Measurements from ENCODE around the gene TAF8.

DNA sequence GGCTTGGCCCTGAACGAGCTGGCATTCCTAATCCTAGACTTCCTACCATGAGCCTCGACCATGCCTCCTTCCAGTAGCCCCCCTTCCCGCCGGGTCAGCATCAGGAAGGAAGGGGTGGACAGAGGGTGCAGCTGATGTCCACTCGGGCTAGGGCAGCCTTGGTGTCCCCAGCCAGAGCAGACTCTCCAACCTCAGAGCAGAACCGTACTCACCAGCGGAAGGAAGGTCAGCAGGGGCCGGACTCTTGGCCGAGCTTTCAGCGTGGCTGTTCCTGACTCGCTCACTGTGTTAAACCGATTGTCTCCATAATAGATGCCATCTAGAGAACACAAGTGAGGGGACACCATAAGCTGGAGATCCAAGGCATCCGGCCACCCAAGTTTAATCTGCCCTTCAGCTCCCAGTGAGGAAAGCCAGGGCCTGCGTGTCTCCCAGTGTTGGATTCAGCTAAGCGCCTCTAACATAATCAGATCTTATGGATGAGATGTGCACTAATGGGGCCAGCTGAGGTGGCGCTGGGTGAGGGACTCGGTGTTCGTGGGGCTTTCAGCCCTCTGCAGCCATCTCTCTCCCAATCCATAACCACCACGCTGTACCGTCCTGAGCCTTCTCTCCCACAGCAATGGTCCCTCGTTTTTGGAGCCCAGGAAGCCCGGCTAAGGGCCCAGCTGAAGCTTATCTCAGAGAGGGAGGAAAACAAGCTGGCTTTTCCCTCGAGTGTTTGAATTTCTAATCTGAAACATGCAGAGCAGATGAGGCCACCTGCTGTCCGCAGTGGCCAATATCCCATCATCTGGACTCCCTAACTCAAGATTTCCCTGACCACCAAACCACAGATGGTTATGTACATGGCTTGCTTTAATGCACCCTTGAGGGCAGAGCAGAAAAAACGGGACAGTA, 78.4 kb downstream of the TAF8 start:
- TF ChIP-seq, protein P1, sequence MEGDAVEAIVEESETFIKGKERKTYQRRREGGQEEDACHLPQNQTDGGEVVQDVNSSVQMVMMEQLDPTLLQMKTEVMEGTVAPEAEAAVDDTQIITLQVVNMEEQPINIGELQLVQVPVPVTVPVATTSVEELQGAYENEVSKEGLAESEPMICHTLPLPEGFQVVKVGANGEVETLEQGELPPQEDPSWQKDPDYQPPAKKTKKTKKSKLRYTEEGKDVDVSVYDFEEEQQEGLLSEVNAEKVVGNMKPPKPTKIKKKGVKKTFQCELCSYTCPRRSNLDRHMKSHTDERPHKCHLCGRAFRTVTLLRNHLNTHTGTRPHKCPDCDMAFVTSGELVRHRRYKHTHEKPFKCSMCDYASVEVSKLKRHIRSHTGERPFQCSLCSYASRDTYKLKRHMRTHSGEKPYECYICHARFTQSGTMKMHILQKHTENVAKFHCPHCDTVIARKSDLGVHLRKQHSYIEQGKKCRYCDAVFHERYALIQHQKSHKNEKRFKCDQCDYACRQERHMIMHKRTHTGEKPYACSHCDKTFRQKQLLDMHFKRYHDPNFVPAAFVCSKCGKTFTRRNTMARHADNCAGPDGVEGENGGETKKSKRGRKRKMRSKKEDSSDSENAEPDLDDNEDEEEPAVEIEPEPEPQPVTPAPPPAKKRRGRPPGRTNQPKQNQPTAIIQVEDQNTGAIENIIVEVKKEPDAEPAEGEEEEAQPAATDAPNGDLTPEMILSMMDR (IDR thresholded peaks at IDR 0.05; ENCODE audit: low read length) = no peak
- no peak for TF ChIP-seq EZH2 (IDR thresholded peaks at IDR 0.05; ENCODE audit: borderline replicate concordance, low read length)

Data from OCI-LY1 (cell line).